Stimulated activated CD8-positive, alpha-beta memory T cell treated with anti-CD3 and anti-CD28 coated beads, Interleukin-4, amount 100 ng/mL, for 1 hour (primary cell): Measurements from ENCODE around the gene ENDOV.

Experiments
- DNase-seq, 2 donors: peaks; one replicate each; pipeline ENCODE4 v3.0.0-alpha.2; 2020; ENCODE audit warnings: low read depth in 2 of 2, low spot score in 1 of 2

ENDOV gene

DNA sequence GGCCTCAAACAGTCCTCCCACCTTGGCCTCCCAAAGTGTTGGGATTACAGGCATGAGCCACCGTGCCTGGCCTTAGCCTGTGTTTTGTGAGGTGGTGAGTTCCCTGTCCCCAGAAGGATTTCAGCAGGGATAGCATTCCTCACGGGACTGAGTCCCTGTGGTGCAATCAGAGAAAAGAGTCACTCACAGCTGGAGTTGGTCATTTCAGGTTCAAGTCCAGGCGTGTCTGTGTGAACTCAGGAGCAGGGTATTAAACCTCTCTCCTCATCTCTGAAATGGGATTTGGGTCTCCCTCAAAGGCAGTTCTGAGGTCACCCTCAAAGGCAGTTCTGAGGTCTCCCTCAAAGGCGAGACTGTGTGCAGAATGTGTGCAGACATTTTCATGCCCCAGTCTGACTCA lies 32.8 kb downstream of the ENDOV start:
- DNase-seq = no peak

DNA sequence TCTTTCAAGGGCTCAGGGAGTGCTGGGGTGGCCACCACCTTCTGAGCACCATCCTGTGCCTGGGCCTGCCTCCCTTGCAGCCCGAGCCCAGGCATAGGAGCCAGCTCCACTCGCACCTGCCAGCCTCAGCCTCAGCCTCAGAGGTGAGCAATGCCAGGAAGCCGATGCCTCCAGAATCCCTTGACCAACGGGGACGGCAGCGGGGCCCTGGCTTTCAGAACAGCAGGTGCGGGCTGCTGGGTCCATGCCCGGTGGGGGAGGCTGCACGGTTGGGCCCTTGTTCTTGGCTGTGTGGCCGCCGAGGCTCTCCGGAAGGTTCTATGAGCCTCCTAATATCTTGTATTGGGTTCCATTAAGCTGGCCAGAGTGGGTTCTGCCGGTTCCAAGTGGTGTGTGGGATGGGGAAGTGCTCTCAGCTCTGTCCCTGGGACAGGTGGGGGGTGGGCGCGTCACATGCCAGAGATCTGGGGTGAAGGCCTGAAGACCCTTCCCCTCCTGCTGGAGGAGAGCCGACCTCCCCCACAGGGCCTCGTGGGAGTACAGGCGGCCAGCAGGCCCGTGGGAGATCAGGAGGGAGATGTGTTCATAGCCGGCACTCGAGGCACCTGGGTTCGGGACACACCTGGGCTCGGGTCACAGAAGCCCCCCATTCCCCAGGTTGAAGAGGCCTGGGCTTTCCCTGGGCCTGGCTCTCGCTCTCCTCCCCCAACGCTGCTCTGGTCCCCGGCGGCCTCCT lies 34.4 kb downstream of the ENDOV start:
- no peak for DNase-seq

DNA sequence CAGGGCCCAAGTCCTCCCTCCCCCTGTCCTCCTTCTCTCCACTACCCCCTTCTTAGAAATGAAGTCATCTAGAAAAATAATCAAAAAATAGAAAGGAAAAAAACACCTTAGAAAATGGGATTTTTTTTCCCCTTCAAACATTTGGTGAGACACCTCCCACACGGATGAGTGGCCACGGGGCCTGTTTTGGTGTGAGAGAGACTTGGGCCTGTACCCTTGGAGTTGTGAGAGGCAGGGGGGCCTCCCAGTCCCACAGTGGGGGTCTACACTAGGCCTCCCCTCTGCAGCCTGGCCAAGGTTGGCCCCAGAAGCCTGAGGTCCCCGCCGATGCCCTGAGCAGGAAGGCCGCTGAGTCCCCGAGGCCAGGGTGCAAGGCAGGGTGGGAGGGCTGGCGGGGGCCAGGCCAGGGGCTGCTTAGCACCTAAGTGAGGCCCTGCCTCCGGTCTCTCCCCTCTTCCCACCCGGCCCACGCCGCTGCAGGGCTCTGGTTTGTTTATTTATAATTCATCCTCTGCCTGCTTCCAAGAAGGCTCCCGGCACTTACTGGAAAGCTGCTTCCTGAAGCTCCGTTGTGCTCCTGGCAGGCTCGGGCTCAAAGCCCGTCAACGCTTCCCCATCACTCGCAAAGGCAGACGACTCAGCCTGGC lies 35.1 kb downstream of the ENDOV start:
- DNase-seq = no peak

DNA sequence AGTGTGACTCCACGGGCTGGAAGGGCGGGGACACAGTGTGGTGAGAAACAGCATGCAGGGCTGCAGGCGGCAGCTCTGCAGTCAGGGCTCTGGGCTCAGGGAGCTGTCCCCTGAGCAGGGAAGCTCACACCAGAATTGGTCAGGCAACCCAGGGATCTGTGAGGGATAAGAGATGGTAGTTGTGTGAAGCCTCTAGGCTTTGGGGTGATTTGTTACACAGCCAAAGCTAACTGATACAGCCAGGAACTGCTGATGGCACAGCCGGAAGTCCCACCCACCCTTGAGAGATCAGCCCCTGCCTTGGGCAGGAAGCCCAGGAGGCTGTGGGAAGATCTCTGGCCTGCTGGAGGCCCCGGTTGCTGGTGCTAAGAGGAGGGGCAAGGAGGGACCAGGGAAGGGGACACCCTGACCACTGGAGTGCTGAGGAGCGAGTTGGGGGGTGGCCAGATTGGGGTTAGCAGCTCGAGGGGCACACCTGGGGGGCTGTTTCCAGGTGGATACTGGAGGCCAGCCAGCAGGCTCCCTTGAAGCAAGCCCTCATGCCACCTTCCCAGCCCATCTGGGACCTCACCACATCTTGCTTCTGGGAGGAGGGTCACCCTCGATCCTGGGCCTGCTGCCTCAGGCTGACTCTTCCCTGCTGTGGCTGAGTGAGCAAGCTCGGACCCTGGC lies 36.3 kb downstream of the ENDOV start:
- DNase-seq = no peak

DNA sequence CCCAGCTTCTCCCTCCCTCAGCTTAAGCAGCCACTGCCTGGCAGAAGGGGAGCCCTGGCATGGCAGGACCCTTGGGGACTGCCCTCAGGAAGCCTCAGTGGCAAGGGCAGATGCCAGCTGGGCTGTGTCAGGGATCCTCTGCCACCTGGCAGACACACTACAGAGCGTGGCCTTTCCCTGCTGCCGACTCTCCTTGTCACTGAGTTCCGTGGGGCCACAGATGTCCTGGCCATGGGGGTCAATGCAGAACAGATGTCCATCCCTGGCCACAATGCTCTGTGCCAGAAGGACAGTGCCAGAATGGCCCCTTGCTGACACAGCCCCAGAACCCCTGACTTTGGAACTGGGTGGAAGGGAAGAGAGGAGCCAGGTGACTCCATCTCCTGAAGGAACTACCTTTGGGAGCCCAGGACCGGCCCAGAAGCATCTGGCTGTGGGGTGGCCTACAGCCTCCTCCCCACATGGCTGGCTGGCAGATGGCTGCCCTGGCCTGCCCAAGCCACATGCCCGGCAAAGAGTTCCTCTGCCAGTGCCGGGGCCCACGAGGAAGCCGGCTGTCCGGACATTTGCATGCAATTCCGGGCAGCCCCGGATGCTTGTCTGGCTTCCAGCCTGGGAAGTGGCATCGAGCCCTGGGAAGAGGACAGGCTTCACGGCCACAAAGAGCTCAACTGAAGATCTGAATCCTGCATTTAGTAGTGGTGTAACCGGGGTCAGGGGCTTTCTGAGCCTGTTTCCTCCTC lies 37.4 kb downstream of the ENDOV start:
- DNase-seq = no peak

DNA sequence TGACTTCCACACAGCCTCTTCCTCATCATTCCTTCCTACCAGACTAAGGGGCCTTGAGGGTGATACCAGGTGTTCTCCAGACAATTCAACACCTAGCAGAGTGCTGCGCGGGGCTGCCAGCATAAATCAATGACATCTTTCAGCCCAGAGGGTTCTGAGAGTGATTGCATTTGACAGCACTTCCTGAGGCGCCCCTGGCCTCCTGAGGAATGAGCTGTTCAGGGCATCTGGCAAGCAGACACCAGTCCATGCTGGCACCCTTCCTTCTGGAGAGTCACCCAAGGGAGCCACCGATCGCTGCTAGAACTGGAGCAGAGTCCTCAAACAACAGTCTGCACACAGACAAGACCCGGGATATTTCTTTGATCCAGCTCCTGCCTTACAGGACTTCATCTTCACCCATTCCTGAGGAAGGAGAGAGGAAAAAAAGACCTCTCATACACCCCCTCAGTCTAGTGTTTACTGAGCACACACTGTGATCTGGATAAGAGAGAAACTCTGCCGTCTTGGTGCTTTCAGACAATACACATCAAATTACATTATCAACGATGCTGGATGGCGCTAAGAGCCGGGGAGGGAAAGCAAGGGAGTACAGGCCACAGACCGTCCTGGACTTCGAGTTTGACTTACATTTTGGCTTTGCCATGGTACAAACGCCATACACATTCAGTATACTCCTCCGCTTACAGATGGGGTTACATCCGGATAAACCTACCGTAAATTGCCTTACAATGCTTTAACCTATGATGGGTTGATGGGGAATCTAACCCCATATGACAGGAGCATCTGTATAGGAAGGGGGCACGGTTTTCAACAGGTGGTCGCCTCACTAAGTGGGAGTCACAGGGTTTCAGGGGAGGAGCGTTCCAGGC lies 38.4 kb downstream of the ENDOV start:
- DNase-seq = no peak

DNA sequence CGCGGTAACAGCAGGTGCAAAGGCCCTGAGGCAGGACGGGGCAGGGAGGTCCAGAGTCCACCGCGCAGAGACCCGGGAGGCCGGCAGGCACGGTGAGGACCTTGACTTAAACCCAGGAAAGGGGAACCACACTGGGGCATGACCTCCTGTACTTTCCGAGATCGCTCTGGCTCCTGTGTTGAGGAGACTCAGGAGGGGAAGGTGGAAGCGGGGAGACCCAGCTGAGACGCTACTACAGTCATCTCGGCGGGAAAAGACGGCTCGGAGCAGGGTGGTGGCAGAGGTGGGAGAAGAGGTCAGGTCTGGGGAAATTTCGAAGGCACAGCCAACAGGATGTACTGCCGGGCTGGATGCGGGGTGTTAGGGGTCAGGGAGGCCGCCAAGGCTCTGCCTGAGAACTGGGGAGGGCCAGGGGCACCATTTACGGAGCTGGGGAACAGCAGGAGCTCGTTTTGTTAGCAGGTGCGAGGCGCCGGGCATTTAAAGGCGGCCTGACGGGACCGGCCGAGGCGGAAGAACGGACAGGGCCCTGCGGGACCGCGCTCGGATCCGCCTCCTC lies 39.1 kb downstream of the ENDOV start:
- DNase-seq = no peak

DNA sequence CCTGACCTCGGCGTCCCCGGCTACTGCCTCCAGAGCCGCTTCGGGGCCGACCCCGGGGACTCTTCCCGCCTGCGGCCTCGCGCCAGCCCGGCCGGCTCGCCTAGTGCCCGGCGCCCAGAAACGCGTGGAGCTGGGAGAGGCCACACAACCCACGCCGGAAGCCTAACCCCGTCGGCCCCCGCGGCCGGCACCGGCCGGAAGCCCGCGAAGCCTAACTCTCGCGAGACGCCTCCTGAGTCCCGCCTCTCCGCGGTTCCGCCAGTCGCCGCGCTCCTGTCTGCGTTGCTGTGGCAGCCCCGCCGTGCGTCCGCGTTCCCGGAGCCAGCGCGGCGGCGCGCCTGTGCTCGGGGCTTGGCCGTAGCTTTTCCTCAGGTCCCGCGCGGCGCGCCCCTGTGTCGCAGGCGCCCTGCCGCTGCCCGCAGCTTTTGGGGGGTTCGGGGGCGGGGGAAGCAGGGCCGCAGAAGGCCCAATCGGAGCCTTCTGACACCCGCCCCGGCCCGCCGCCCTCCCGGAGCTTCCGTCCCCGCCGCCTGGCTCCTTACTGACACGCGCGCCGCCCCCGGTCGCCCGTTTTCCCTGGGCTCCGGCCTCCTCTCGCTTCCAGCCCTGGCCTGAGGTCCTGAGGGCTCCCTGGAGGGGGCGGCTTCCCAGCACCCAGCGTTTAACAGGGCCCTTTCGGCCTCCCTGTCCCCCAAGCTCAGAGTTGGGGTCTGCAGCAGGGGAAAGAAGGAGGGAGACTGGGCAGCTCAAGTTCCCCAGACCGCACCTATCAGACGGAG lies 39.8 kb downstream of the ENDOV start:
- DNase-seq = peak; percentile 87 to 90

DNA sequence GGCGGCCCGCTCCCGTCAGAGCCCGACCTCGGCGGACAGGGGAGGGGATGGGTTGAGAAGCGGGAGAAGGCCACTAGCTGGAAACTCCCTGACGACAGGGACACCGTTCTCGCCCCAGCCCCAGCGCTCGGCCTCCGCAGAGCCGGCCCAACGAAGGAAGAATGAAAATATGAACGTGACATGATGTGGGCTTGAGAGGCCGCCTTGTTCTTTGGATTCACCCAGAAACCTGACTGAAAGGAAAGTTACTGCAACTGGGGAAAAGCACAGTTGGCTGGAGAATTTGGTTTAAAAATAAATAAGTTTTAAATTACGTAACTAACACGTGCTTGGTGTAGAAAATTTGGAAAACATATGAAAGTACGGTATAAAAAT lies 40.4 kb downstream of the ENDOV start:
- no peak for DNase-seq

DNA sequence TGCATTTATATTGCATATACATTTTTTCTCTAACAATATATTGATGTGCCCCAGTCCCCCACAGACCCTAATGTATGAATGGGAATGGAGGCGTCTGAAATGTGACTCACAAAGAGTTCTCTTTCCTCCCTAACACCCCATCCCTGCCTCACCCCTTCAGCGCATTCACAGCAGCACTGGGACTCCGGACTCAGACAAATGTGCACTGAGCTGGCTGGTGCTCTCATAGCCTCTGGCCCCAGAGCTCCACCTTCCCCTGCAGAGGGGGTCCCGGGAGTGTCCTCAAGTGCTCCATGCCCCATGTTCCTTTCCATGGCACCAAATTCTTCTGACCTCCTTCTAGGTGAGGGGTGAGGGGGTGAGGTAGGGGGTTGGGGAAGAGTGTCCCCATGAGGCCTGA lies 40.8 kb downstream of the ENDOV start:
- no peak for DNase-seq

DNA sequence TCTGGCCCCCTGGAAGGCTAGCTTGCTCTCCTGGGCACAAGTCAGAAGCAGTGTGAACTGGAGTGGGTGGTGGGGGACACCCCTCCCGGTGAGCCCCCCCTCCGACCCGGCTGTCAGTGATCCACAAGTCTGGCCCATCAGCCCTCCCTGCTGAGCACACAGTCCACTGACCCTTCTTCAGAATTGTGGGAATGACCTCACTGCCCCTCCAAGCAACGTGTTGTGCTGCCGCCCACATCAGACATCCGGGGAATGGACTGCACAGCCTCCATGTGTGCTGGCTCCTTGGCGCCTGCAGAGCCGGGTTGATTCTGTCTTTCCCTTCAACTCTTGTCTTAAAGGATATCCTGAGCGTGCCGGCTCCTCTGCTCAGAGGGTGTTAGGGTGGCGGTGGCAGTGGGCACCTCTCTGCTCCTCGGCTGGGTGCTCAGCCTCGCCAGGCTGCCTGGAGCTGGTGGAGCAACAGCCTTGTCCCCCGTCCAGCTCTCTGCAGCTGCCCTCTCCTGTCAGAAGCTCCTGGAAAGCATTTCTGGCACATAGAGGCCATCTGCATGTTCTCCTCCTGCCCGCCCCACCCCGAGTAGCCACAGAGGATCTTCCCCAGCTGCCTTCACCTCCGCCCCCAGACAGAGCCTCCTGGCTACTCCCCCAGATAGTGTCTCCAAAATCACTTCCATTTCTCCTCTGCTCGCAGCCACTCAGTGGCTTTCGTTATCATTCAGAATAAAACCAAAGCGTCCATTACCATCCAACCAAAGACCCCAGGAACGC lies 41.7 kb downstream of the ENDOV start:
- no peak for DNase-seq

DNA sequence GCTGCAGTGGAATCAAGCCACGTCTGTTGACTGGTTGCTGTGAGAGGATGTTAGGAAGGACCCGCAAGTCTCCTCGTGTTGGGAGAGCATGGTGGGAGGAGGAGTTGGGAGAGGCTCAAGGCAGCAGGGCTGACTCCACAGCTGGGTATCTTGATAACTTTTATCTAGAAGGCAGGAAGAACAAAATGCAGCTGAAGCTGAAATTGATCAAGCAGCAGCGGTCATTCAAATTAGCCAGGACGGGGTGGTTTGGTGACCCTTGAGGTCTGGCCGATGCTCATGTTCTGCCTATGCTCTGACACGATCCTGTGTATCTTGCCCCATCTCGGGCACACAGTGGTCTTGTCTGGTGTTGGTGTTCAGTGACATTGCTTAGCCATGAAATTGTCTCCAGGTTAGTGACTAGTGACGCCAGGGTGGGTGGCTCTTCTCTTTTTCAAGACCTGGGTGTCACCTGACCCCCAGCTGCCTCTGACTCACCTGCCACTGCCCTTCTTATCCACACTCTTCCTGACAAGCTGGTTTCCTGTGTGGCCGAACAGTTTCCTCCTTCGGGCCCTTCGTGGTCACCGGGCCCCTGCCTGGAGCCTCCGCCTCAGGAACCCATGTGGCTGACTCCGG lies 42.4 kb downstream of the ENDOV start:
- DNase-seq = no peak

DNA sequence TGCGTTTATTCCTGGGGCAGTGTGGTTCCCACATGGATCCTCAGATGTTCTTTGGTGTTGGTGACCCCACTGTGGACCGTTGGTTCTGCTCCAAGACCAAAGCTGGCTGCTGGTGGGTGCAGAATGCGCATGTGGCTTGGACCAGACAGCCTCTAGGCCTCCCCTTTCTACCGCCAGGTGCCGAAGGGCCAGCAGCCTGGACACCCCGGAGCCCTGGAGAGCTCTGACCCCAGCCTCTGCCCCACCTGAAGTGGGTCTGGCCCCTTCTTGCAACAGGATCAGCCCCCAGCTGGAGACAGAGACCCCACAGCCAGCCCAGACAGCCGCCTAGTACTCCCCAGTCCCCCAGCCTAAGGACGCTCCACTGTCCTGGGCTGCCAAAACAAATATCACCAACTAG lies 43.0 kb downstream of the ENDOV start:
- no peak for DNase-seq

DNA sequence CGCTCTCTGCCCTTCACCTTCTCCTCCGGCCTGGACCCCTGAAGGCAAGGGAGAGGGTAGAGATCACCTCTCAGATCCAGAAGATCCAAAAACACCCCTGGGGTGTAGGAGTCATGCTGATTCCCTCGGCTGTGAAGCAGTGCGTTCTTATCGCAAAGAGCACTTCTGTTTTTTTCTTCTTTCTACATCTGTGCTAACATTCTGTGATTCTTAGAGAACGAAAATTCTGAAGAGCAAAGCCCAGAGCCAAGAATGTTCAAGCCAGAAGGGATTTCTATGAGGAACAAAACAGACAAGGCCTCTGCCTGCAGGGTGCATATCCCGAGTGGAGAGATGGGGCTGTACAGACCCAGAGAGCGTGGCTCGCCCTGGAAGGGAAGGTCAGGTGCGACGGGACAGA lies 44.3 kb downstream of the ENDOV start:
- DNase-seq = no peak

DNA sequence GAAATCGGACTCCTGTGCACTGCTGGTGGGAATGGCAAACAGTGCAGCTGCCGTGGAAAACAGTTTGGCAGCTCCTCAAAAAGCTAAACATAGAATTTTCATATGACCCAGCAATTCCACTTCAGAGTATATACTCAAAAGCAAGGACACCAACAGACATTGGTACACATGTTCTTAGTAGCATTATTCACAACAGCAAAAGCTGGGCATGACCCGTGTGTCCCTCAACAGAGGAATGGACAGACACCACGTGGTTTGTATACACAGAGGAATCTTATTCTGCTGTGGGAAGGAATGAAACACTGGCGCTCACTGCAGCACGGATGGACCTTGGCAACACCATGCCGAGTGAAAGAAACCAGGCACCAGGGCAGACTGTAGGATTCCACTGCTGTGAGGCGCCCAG lies 45.5 kb downstream of the ENDOV start:
- DNase-seq = no peak

DNA sequence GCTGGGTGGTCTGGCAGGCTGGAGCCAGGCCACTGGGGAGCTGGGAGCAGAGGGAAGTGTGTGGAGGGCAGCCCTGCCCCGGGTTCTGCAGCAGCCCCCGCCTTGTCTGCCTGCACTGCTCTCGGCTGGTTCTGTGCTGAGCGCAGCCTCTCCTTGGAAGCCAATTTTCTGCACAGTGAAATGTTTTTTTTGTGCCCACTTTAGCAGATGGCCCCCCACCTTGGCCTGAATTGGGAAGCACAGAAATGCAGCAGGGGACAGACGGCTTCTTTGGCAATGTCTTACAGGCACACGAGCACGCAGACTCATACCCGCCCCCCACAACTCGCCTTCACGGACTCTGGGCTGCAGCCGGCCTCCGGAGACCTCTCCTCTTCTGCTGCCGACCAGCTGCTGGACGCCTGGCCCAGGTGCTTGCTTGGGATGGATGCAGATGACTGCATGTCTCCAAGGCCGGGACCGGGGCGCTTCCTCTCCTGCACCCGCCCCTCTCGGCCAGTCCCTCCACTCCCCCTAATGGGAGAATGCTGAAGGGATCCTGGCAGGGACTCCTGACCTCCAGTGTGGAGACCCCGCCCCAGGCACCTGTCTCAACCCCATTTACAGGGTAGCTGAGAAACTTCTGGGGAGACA lies 46.7 kb downstream of the ENDOV start:
- DNase-seq = no peak

DNA sequence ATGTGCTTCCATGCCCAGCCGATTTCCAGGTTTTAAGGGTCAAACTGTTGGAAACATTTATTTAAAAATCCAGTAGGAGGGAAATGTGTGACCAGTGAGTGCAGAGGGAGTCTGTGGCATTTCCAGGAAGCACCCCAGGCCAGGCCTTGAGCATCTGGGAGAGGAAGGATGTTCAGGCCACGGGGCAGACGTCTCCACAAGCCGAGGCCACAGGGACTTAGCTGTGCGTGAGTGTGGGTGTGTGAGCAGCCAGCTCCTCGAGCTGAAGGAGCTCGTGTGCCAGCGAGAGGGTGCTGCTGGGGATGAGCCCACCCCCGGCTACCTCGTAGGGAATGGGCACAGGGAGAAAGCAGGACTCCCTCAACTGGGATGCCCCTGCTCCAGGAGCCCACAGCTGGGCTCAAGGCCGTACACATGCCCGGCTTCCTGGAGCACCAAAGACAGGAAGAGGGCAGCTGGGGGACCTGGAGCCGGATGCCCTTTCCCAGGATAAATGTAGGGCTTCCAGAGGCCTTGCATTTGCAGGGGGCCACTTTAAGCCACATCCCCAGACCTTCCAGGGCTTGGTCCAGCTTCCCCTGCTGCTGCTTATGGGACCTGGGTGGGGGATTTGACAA lies 48.9 kb downstream of the ENDOV start:
- DNase-seq = no peak

DNA sequence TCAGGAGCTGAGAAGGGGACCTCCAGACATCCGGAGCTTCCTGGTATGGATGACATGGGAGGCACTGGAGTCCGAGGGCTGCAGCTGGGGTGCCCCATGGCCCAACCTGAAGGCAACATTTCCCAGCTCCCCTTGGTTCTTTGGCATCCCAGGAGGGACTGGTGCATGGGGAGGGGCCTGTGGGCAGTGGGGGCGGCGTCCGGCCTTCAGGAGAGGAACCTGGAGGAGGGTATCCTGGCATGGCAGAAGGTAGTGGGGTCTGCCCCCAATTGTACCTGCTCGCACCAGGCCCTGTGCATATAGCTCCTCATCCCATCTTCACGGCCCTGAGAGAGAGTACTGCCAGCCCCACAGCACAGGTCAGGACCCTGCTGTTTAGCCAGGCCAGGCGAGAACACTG lies 49.5 kb downstream of the ENDOV start:
- no peak for DNase-seq
